ENCODE measurements around the gene TRRAP.
"Not testable (repeated sequence)": the region's sequence is repeated elsewhere in the genome, so short reads cannot be mapped to it uniquely, and the experiment has no call there.

TRRAP gene

GRCh38 chr7:99028261-99028973 lies 150.1 kb downstream of the TRRAP start:
- no peak for DNase-seq (ENCODE audit: low read depth in 2 of 2, low spot score in 1 of 2)

GRCh38 chr7:99029466-99030435 lies 151.4 kb downstream of the TRRAP start:
- no peak for DNase-seq (ENCODE audit: low read depth in 2 of 2, low spot score in 1 of 2)

DNA sequence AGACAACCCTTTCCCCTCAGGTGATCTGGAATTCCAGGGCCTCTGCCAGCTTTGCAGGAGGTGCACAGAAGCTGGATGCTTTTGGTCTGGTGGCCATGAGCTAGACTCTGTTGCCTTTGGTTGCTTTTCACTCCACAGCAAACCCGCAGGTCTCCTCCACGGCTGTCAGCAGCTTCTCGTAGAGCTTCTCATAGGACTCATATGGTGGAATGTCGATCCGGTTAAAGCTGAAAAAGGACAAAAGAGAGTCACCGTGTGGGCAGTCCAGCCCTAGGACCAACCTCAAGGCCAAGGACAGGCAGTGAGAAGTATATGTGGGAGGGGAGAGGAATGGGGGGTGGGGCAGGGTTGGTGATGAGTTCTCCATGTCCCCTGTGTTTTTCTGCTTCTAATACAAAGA lies 152.1 kb downstream of the TRRAP start:
- no peak for DNase-seq (ENCODE audit: low read depth in 2 of 2, low spot score in 1 of 2)

DNA sequence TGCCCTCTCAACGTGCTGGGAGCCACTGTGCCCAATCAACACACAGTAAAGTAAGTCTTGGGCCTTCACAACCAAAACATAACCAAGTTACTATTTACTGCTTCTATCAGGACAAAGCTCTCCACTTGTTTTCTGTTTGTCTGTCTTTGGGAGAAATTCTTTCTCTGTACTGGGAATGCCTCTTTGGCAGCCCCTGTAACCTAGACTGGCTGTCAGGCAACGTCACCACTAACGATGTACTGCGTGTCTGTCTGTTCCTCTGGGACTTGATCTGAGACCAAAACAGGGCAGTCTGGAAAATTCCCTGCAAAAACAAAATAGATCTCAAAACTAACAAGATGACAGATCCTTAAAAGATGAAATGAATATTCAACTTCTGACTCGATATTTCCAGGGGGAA lies 152.6 kb downstream of the TRRAP start:
- no peak for DNase-seq (ENCODE audit: low read depth in 2 of 2, low spot score in 1 of 2)

DNA sequence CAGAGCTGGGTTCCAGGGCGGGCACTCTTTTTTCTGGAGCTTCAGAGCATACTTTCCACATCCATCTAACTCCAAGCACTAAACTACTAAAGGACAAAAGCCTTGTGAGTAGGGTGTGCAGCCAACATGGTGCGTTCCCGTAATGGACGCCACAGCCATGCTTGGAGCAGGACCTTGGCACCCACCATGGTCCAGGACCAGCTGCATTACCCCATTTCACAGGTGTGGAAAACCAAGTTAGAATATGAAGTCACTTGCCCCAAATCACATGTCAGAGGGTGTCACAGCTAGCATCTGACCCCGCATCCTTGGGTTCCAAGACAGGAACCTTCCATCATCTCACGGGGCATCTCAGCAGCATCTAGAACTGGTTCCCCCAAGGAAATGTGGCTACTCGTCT lies 153.2 kb downstream of the TRRAP start:
- DNase-seq (ENCODE audit: low read depth in 2 of 2, low spot score in 1 of 2), result no peak

- DNase-seq (ENCODE audit: low read depth in 2 of 2, low spot score in 1 of 2), result no peak
Measured at GRCh38 chr7:99032928-99033327, 154.6 kb downstream of the TRRAP start.

GRCh38 chr7:99033765-99034164 lies 155.4 kb downstream of the TRRAP start:
- DNase-seq (ENCODE audit: low read depth in 2 of 2, low spot score in 1 of 2), result no peak

GRCh38 chr7:99034932-99035722 lies 156.8 kb downstream of the TRRAP start:
- no peak for DNase-seq (ENCODE audit: low read depth in 2 of 2, low spot score in 1 of 2)

GRCh38 chr7:99035723-99036545 lies 157.6 kb downstream of the TRRAP start:
- no peak for DNase-seq (ENCODE audit: low read depth in 2 of 2, low spot score in 1 of 2)

- DNase-seq (ENCODE audit: low read depth in 2 of 2, low spot score in 1 of 2), result no peak
Measured at GRCh38 chr7:99036546-99037111, 158.3 kb downstream of the TRRAP start.

- DNase-seq (ENCODE audit: low read depth in 2 of 2, low spot score in 1 of 2), result no peak
Measured at GRCh38 chr7:99037327-99037940, 159.1 kb downstream of the TRRAP start.

- no peak for DNase-seq (ENCODE audit: low read depth in 2 of 2, low spot score in 1 of 2)
Measured at GRCh38 chr7:99038086-99038855, 159.9 kb downstream of the TRRAP start.

DNA sequence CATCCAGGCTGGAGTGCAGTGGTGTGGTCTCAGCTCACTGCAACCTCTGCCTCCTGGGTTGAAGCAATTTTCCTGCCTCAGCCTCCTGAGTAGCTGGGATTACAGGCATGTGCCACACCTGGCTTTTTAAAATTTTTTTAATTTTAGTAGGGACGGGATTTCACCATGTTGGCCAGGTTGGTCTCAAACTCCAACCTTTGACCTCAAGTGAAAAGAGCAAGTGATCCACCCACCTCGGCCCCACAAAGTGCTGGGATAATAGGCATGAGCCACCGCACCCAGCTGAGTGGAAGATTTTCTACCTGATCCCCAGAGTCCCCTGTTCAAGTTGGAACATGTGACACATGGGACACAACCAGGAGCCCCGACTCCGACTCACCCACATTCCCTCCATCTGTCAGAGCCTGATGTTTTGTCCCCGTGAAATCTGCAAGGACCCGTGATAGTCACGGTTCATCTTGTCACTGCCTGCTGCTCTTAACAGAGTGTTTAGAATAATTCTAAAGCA lies 161.1 kb downstream of the TRRAP start:
- DNase-seq (ENCODE audit: low read depth in 2 of 2, low spot score in 1 of 2), result no peak

GRCh38 chr7:99040104-99040958 lies 162.0 kb downstream of the TRRAP start:
- DNase-seq (ENCODE audit: low read depth in 2 of 2, low spot score in 1 of 2), result peak; percentile 6

GRCh38 chr7:99041526-99041925 lies 163.2 kb downstream of the TRRAP start:
- DNase-seq (ENCODE audit: low read depth in 2 of 2, low spot score in 1 of 2), result no peak

DNA sequence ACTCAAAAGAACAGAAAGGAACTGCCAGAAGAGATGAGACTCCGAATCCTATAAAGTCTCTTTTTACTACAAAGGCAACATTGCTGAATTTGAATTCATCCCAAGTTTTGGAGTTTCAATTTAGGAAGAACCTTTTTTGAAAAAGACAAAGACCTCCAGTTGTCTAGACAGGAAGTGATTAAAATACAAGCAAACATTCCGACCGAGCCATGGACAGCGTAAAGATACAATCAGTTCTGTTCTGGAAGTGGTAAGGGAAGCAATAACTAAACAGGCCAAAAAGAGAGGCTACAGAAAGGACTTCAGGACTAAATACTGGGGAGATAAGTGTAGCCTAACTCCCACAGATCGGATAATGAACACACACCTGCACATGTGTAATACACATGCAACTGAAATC lies 164.6 kb downstream of the TRRAP start:
- DNase-seq (ENCODE audit: low read depth in 2 of 2, low spot score in 1 of 2), result no peak

DNA sequence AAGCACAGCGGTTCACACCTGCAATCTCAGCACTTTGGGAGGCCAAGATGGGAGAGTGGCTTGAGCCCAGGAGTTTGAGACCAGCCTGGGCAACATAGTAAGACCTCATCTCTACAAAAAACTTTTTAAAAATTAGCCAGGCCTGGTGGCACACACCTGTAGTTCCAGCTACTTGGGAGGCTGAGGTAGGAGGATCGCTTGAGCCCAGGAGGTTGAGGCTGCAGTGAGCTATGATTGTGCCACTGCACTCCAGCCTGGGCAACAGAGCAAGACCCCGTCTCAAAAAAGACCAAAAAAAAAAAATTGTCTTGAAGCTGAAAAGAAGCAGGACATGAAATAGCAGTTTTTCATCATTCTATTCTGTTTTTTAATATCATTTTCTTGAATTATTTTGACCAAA lies 166.5 kb downstream of the TRRAP start:
- DNase-seq (ENCODE audit: low read depth in 2 of 2, low spot score in 1 of 2), result not testable (repeated sequence)

DNA sequence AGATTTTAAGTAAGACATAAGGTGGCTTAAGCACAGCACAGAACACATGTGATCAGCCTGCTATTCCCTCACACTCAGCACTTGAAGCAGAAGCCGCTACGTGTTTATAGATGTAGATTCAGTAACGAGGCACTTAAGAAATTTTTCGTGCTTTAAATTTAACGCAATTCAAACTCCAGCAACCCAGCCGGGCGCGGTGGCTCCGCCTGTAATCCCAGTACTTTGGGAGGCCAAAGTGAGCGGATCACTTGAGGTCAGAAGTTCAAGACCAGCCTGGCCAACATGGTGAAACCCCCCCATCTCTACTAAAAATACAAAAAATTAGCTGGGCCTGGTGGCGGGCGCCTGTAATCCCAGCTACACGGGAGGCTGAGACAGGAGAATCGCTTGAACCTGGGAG lies 167.9 kb downstream of the TRRAP start:
- DNase-seq (ENCODE audit: low read depth in 2 of 2, low spot score in 1 of 2), result not testable (repeated sequence)
